Breast epithelium (tissue), 3 donors: ENCODE measurements around the gene TM9SF2.
"Not testable (repeated sequence)": the region's sequence is repeated elsewhere in the genome, so short reads cannot be mapped to it uniquely, and the experiment has no call there.

ENCODE experiments used
- CTCF ChIP-seq, 3 donors: fragments of 450-650 bp; IDR thresholded peaks; one replicate each; pipeline ENCODE4 v1.5.1; 2016 to 2017; ENCODE audit warnings: antibody characterized with exemption in 3 of 3, mild to moderate bottlenecking in 3 of 3, moderate library complexity in 3 of 3
- POLR2A ChIP-seq: fragments of 450-650 bp; IDR thresholded peaks from one replicate; pipeline ENCODE4 v1.6.1; 2016; ENCODE audit warnings: antibody characterized with exemption, mild to moderate bottlenecking, moderate library complexity
- POLR2AphosphoS5 ChIP-seq, 3 donors: sonication (generic); formaldehyde crosslinking; IDR thresholded peaks; one replicate each; pipeline ENCODE4 v1.6.1; 2017; ENCODE audit warnings: antibody characterized with exemption in 3 of 3

- TF ChIP-seq CTCF (IDR thresholded peaks at IDR 0.05); POLR2A; POLR2AphosphoS5 (IDR thresholded peaks at IDR 0.05): not testable (repeated sequence)
Measured at GRCh38 chr13:99460802-99461201, 40.5 kb upstream of the TM9SF2 start.
